ENCODE data around the gene SHISAL2A.

The SHISAL2A gene

GRCh38 chr1:52632732-52633290 is at the start of gene SHISAL2A:
SHISAL2A (plus strand) TSS chr1:52633168; CDS start chr1:52633494, 326 bp downstream.
- DNase-seq = no peak

- DNase-seq = no peak
These were observed 47.5 kb upstream of the SHISAL2A start for GRCh38 chr1:52585474-52585873.

GRCh38 chr1:52588027-52588426 is 44.9 kb upstream of the SHISAL2A start:
- DNase-seq = no peak

GRCh38 chr1:52588535-52588934 is 44.4 kb upstream of the SHISAL2A start:
- peak; percentile 47 to 54 for DNase-seq

- no peak for DNase-seq
These were observed 42.7 kb upstream of the SHISAL2A start for GRCh38 chr1:52590266-52590665.

- DNase-seq = no peak
These were observed 40.2 kb upstream of the SHISAL2A start for GRCh38 chr1:52592637-52593323.

- peak; percentile 20 to 40 for DNase-seq
These were observed 39.5 kb upstream of the SHISAL2A start for GRCh38 chr1:52593495-52593894.

- no peak for DNase-seq
These were observed 37.9 kb upstream of the SHISAL2A start for GRCh38 chr1:52595061-52595460.

- no peak for DNase-seq
These were observed 35.1 kb upstream of the SHISAL2A start for GRCh38 chr1:52597912-52598311.

- DNase-seq = no peak
These were observed 34.2 kb upstream of the SHISAL2A start for GRCh38 chr1:52598729-52599128.

GRCh38 chr1:52599236-52599635 is 33.7 kb upstream of the SHISAL2A start:
- DNase-seq = no peak

- no peak for DNase-seq
These were observed 32.3 kb upstream of the SHISAL2A start for GRCh38 chr1:52600533-52601179.

- no peak for DNase-seq
These were observed 31.4 kb upstream of the SHISAL2A start for GRCh38 chr1:52601519-52601918.

- peak; percentile 22 to 33 for DNase-seq
These were observed 30.7 kb upstream of the SHISAL2A start, which contains the start of gene GPX7 for GRCh38 chr1:52601991-52602855. GPX7 (plus strand) TSS chr1:52602371; CDS start chr1:52602410, 39 bp downstream.

- DNase-seq = no peak
These were observed 29.9 kb upstream of the SHISAL2A start for GRCh38 chr1:52602856-52603600.

GRCh38 chr1:52603630-52604029 is 29.3 kb upstream of the SHISAL2A start:
- DNase-seq = no peak

GRCh38 chr1:52604063-52604770 is 28.8 kb upstream of the SHISAL2A start:
- DNase-seq = no peak

- DNase-seq = no peak
These were observed 19.2 kb upstream of the SHISAL2A start for GRCh38 chr1:52613636-52614373.

GRCh38 chr1:52614671-52615070 is 18.3 kb upstream of the SHISAL2A start:
- DNase-seq = no peak

GRCh38 chr1:52615489-52616042 is 17.4 kb upstream of the SHISAL2A start:
- DNase-seq = no peak

- DNase-seq = no peak
These were observed 11.0 kb upstream of the SHISAL2A start for GRCh38 chr1:52621950-52622349.
